DND-41 (cell line): ENCODE measurements around the gene SPACA4.

Experiments used
- ATAC-seq: fragments of 200-7000 bp; cut with Tn5 transposase; 3 replicates; pipeline ENCODE4 v1.9.1; 2021; ENCODE audit warnings: low read depth; ENCODE audit not compliant: insufficient read depth
- DNase-seq: peaks from one replicate; pipeline ENCODE4 v3.0.0-alpha.2; 2020
- H2AFZ ChIP-seq: 2 replicates; pipeline ENCODE4 v1.6.0; 2012; ENCODE audit warnings: low read depth, low read length
- H3K27ac ChIP-seq: 2 replicates; pipeline ENCODE4 v1.5.1; 2012; ENCODE audit warnings: low read length, inconsistent platforms
- H3K27me3 ChIP-seq: fragments of 200-600 bp; sonication (generic); 2 replicates; pipeline ENCODE4 v1.6.0; 2012; ENCODE audit warnings: low read length, mild to moderate bottlenecking, inconsistent platforms; ENCODE audit not compliant: insufficient read depth, poor library complexity
- H3K36me3 ChIP-seq: 2 replicates; pipeline ENCODE4 v1.5.1; 2012; ENCODE audit warnings: low read length, inconsistent platforms; ENCODE audit not compliant: insufficient read depth
- H3K4me1 ChIP-seq: 2 replicates; pipeline ENCODE4 v1.5.1; 2012; ENCODE audit warnings: mild to moderate bottlenecking, low read length; ENCODE audit not compliant: insufficient read depth
- H3K4me2 ChIP-seq: 2 replicates; pipeline ENCODE4 v1.6.0; 2012; ENCODE audit warnings: mild to moderate bottlenecking, moderate library complexity, low read length, inconsistent platforms; ENCODE audit not compliant: insufficient read depth
- H3K4me3 ChIP-seq, 2 experiments: fragments of 200-600 bp in 1 of 2; shearing (Covaris generic) in 1 of 2; 2 replicates each; pipeline ENCODE4 v1.5.1; 2012 to 2016; ENCODE audit warnings: inconsistent platforms in 2 of 2, low read length in 2 of 2, mild to moderate bottlenecking in 2 of 2, low read depth in 1 of 2, moderate library complexity in 1 of 2
- H3K79me2 ChIP-seq: 2 replicates; pipeline ENCODE4 v1.6.0; 2012; ENCODE audit warnings: low read length, inconsistent platforms; ENCODE audit not compliant: insufficient read depth
- H3K9ac ChIP-seq: 2 replicates; pipeline ENCODE4 v1.6.0; 2012; ENCODE audit warnings: low read depth, mild to moderate bottlenecking, inconsistent platforms, low read length, moderate library complexity
- H3K9me3 ChIP-seq: 2 replicates; pipeline ENCODE4 v1.5.1; 2012; ENCODE audit warnings: low read length, moderate library complexity, mild to moderate bottlenecking, inconsistent platforms; ENCODE audit not compliant: insufficient read depth, severe bottlenecking
- H4K20me1 ChIP-seq: 2 replicates; pipeline ENCODE4 v1.6.0; 2012; ENCODE audit warnings: low read length; ENCODE audit not compliant: insufficient read depth
- CTCF ChIP-seq: IDR thresholded peaks from 2 replicates; pipeline ENCODE4 v1.5.1; 2012; ENCODE audit warnings: borderline replicate concordance, low read length, moderate library complexity, mild to moderate bottlenecking; ENCODE audit not compliant: poor library complexity, severe bottlenecking; ENCODE audit errors: extremely low read depth
- EZH2 ChIP-seq: IDR thresholded peaks from 3 replicates; pipeline ENCODE4 v1.6.1; 2012; ENCODE audit warnings: borderline replicate concordance, low read depth, mild to moderate bottlenecking, moderate library complexity, low read length, inconsistent platforms; ENCODE audit not compliant: severe bottlenecking

Gene SPACA4

GRCh38 chr19:48627865-48628314 is 21.3 kb downstream of the SPACA4 start:
- Histone ChIP-seq H4K20me1 (peaks cover 11% of the 10 kb centered on the region), H3K4me2 (no peak overlapping the region), H3K9ac (no peak overlapping the region), H2AFZ (no peak overlapping the region), H3K27me3 (no peaks in the 10 kb centered on the region), H3K79me2 (peaks cover 28% of the 10 kb centered on the region), H3K9me3 (no peaks in the 10 kb centered on the region), H3K4me1 (peaks cover 30% of the 10 kb centered on the region), H3K36me3 (peaks cover 68% of the 10 kb centered on the region), H3K27ac (no peak overlapping the region), H3K4me3 (no peak overlapping the region)
- ATAC-seq (no peak), DNase-seq (no peak)
- TF ChIP-seq EZH2: no peak
- TF ChIP-seq CTCF: no peak

GRCh38 chr19:48628486-48629296 is 22.1 kb downstream of the SPACA4 start:
- Histone ChIP-seq H3K4me1 (peaks cover 30% of the 10 kb centered on the region), H2AFZ (no peak overlapping the region), H3K27me3 (no peaks in the 10 kb centered on the region), H3K79me2 (peaks cover 22% of the 10 kb centered on the region), H3K36me3 (peaks cover 73% of the 10 kb centered on the region), H3K27ac (no peak overlapping the region), H3K9ac (no peak overlapping the region), H4K20me1 (peaks cover 11% of the 10 kb centered on the region), H3K4me3 (no peak overlapping the region), H3K4me2 (no peak overlapping the region), H3K9me3 (no peaks in the 10 kb centered on the region)
- TF ChIP-seq EZH2: no peak
- TF ChIP-seq CTCF: no peak
- ATAC-seq (no peak), DNase-seq (peak; percentile 10)

- no peak overlapping the region for H3K27ac ChIP-seq
- peaks cover 73% of the 10 kb centered on the region for H3K36me3 ChIP-seq
- no peak overlapping the region for H2AFZ ChIP-seq
- H3K4me3 ChIP-seq: no peak overlapping the region
- no peaks in the 10 kb centered on the region for H3K9me3 ChIP-seq
- no peak overlapping the region for H3K9ac ChIP-seq
- H3K79me2 ChIP-seq: peaks cover 22% of the 10 kb centered on the region
- no peaks in the 10 kb centered on the region for H3K27me3 ChIP-seq
- ATAC-seq: no peak
- peaks cover 11% of the 10 kb centered on the region for H4K20me1 ChIP-seq
- peak; percentile 8 for DNase-seq
- peaks cover 33% of the 10 kb centered on the region for H3K4me1 ChIP-seq
- TF ChIP-seq CTCF (no peak), EZH2 (no peak)
- no peak overlapping the region for H3K4me2 ChIP-seq
Measured at GRCh38 chr19:48629297-48629598, 22.7 kb downstream of the SPACA4 start.
